ENCODE measurements around the gene SNX10.

The SNX10 gene

GRCh38 chr7:26404189-26404996 is 112.7 kb downstream of the SNX10 start:
- no peak for DNase-seq (ENCODE audit: low read depth)

GRCh38 chr7:26406433-26406832 is 114.8 kb downstream of the SNX10 start:
- no peak for DNase-seq (ENCODE audit: low read depth)

- DNase-seq (ENCODE audit: low read depth), result no peak
Observed at GRCh38 chr7:26409661-26410547, 118.2 kb downstream of the SNX10 start.

- no peak for DNase-seq (ENCODE audit: low read depth)
Observed at GRCh38 chr7:26413007-26413691, 121.5 kb downstream of the SNX10 start.

GRCh38 chr7:26416004-26416403 is 124.3 kb downstream of the SNX10 start:
- DNase-seq (ENCODE audit: low read depth), result no peak

- DNase-seq (ENCODE audit: low read depth), result no peak
Observed at GRCh38 chr7:26417911-26418413, 126.3 kb downstream of the SNX10 start.

GRCh38 chr7:26419198-26419597 is 127.5 kb downstream of the SNX10 start:
- DNase-seq (ENCODE audit: low read depth), result no peak

GRCh38 chr7:26420422-26421019 is 128.9 kb downstream of the SNX10 start:
- DNase-seq (ENCODE audit: low read depth), result no peak

GRCh38 chr7:26422761-26423160 is 131.1 kb downstream of the SNX10 start:
- no peak for DNase-seq (ENCODE audit: low read depth)

GRCh38 chr7:26423436-26423835 is 131.8 kb downstream of the SNX10 start:
- DNase-seq (ENCODE audit: low read depth), result no peak

All from GM04504 (cell line).